Measurements from ENCODE around the gene PI4KA.
"Not testable (repeated sequence)": the region's sequence is repeated elsewhere in the genome, so short reads cannot be mapped to it uniquely, and the experiment has no call there.

Gene PI4KA

DNA sequence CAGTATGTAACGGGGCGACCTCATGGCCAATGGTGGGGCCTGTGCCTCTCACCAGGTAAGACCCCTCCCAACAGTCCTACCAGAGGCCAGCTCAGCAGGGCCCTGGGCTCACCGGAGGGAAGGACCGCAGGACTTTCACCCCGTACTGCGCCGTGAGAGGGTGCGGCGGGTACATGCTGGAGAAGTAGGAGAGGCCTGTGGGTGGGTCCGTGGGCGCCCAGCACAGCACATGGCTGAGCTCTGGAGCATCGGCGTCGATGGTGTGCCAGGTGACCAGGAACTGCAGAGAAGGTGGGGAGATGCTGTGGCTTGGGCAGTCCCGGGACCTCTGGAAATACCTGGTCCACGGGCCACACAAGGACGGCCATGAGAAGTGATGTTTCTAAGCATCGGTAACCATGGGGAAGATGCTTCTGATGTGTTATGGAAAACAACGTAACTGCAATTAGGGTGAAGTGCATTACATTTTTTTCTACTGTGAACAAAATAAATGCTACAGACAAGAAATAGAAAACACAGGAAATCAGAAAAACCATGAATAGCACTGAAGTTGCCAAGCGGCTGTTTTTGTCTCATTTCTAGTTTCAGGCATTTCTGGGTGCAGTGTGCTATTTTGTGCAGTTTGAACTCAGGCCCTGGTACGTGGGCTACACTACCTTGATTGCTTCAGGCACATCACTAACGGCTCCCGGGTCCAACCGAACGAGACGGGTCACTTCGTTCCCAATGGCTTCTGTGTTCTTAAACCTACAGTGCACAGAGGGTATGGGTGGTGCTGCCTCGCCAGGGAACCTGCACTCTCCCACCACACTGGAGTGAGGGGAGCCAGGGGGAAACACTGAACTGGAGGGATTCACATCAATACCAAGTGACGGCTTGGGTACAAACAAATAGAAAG lies 131.2 kb downstream of the PI4KA start:
- H3K27ac ChIP-seq (ENCODE audit: insufficient read depth, low read depth, low read length, poor library complexity, severe bottlenecking): no peak overlapping the region
- H3K4me3 ChIP-seq (ENCODE audit: insufficient read depth, low read depth, low read length): no peak overlapping the region
- no peaks in the 10 kb centered on the region for H3K4me1 ChIP-seq (ENCODE audit: control insufficient read depth, insufficient read depth, low read length)
- no peaks in the 10 kb centered on the region for H3K27me3 ChIP-seq (ENCODE audit: control insufficient read depth, insufficient read depth, low read length, poor library complexity, severe bottlenecking)
- H3K9me3 ChIP-seq (ENCODE audit: control insufficient read depth, low read length): no peaks in the 10 kb centered on the region
- H3K36me3 ChIP-seq (ENCODE audit: control insufficient read depth, insufficient read depth, low read length): peaks cover 13% of the 10 kb centered on the region
- WGBS, 2 experiments: 90 to 91% methylated on average over 29 of the region's 29 CpGs

DNA sequence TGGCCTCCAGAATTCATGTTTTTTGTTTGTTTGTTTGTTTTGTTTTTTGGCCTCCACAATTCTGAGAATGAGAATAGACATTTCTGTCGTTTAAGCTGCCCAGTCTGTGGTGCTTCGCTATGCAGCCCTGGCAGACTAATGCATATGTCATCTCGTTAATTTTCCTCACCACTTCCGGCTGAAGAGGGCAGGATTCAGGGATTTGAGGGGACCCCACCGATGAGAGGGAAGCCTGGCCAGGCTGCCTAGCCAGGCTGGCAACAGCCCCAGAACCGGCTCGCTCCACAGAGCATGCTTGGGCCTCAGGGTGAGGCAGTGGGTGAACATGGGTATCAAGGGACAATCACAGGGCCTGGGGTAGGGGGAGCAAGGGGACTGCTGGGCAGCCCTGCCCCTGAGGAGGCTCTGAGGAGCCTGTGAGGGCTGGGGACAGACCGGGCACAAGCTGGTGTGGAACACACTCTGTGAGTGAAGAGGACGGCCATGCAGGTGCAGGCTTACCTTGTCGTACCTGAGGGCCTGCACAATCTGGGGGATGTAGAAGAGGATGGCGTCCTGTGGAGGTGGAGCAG lies 132.5 kb downstream of the PI4KA start:
- WGBS, 2 experiments: 93 to 95% methylated on average over 11 of the region's 11 CpGs
- no peaks in the 10 kb centered on the region for H3K4me1 ChIP-seq (ENCODE audit: control insufficient read depth, insufficient read depth, low read length)
- H3K27ac ChIP-seq (ENCODE audit: insufficient read depth, low read depth, low read length, poor library complexity, severe bottlenecking): no peak overlapping the region
- peaks cover 13% of the 10 kb centered on the region for H3K36me3 ChIP-seq (ENCODE audit: control insufficient read depth, insufficient read depth, low read length)
- no peak overlapping the region for H3K4me3 ChIP-seq (ENCODE audit: insufficient read depth, low read depth, low read length)
- H3K27me3 ChIP-seq (ENCODE audit: control insufficient read depth, insufficient read depth, low read length, poor library complexity, severe bottlenecking): no peaks in the 10 kb centered on the region
- H3K9me3 ChIP-seq (ENCODE audit: control insufficient read depth, low read length): no peaks in the 10 kb centered on the region

DNA sequence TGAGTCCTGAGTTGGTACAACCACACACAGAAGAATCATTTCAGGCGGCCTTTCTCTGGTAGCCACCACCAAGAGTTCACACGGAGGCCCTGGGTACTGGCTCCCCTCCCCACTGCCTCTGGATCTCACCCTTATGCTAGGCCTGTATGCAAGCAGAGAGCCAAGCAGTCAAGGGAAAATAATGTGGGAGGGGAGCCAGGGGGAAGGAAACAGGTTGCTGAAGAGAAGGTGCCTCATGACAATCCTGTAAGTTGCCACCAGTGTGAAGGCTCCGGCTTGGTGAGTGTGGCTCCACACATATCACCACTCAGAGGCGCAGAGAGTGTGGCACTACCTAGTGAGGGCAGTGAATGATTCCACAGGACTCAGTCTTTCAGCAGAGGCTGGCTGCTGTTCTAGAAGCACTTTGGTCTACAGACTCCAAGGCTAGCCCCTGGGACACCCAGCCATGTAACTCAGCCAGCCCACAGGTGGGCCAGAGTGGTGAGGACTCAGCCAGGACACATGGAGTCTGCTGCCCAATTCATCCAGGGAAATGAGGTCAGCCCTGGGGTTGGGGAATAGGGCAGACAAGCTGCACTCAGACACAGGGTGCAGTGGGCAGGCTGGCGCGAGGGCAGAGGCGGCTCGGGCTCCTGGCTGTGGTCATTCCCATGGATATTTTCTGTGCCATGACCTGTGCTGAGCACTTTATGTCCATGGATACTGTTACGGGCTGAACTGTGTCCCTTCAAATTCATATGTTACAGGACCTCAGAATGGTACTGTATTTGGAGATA lies 133.7 kb downstream of the PI4KA start:
- Histone ChIP-seq H3K36me3 (ENCODE audit: control insufficient read depth, insufficient read depth, low read length) (peaks cover 13% of the 10 kb centered on the region), H3K4me3 (ENCODE audit: insufficient read depth, low read depth, low read length) (no peak overlapping the region), H3K27me3 (ENCODE audit: control insufficient read depth, insufficient read depth, low read length, poor library complexity, severe bottlenecking) (no peaks in the 10 kb centered on the region), H3K4me1 (ENCODE audit: control insufficient read depth, insufficient read depth, low read length) (no peaks in the 10 kb centered on the region), H3K9me3 (ENCODE audit: control insufficient read depth, low read length) (no peaks in the 10 kb centered on the region), H3K27ac (ENCODE audit: insufficient read depth, low read depth, low read length, poor library complexity, severe bottlenecking) (no peak overlapping the region)
- 95 to 97% methylated on average over 9 of the region's 9 CpGs for WGBS, 2 experiments

DNA sequence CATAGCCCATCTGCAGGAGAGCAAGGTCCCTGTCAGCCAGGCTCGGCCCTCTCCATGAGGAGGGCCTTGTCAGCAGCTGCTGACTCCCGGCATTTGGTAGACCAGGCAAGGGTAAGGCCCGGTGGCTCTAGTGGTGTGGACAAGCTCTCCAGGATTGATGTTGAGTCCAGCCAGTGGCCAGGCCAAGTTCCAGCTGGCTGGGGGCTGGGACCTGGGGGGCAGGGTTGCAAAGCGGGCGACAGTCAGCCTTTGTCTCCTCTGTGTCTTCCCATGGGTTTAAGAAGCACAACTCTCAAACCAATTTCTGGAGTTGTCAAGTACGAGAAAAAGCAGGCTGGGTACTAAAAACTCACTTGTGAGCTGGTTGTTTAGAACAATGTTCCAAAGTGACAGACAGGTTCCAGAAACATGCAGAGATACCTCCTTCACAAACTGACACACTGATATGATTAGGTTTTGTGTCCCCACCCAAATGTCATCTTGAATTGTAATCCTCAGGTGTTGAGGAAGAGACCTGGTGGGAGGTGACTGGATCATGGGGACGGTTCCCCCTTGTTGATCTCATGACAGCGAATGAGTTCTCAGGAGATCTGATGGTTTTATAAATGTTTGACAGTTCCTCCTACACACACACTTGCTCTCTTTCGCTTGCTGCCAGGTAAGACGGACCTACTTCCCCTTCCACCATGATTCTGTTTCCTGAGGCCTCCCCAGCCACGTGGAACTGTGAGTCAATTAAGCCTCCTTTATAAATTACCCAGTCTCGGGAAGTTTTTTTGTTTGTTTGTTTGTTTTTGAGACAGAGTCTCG lies 137.0 kb downstream of the PI4KA start:
- no peaks in the 10 kb centered on the region for H3K4me1 ChIP-seq (ENCODE audit: control insufficient read depth, insufficient read depth, low read length)
- H3K27me3 ChIP-seq (ENCODE audit: control insufficient read depth, insufficient read depth, low read length, poor library complexity, severe bottlenecking): no peaks in the 10 kb centered on the region
- H3K9me3 ChIP-seq (ENCODE audit: control insufficient read depth, low read length): no peaks in the 10 kb centered on the region
- no peaks in the 10 kb centered on the region for H3K36me3 ChIP-seq (ENCODE audit: control insufficient read depth, insufficient read depth, low read length)
- 91 to 93% methylated on average over 13 of the region's 13 CpGs for WGBS, 2 experiments
- H3K4me3 ChIP-seq (ENCODE audit: insufficient read depth, low read depth, low read length): no peak overlapping the region
- H3K27ac ChIP-seq (ENCODE audit: insufficient read depth, low read depth, low read length, poor library complexity, severe bottlenecking): no peak overlapping the region

DNA sequence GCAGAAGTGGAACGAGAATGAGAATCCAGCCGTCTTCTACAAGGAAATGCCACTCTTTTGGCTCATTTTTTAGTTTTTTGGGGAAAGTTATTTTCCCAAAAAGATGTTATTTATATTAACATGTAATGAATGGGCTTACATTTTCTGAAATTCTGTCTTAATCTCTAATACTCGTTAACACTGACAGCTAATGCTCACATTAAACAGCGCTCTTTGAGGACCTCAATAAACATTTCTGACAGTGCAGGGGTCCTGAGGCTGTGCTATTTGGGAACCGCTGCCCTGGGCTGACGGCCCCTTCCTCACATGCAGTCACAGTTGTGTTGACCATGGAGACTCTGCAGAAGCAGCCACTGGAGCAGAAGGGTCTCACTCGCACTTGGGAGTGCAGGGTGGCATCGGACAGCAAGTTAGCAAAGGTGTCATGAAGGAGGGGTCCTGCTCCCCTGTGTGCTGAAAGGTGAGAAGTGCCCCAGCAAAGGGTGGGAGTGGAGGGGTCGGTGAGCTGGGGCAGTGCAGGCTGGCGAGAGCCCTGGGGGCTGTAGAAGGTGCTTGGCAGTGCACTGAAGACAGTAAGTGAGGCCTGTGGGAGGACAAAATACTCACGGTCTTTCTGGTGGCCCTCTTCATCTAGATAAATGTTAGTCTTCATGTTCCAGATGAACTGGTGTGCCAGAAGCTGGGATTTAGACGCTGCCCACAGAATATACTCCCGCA lies 137.8 kb downstream of the PI4KA start:
- H3K27ac ChIP-seq (ENCODE audit: insufficient read depth, low read depth, low read length, poor library complexity, severe bottlenecking): no peak overlapping the region

DNA sequence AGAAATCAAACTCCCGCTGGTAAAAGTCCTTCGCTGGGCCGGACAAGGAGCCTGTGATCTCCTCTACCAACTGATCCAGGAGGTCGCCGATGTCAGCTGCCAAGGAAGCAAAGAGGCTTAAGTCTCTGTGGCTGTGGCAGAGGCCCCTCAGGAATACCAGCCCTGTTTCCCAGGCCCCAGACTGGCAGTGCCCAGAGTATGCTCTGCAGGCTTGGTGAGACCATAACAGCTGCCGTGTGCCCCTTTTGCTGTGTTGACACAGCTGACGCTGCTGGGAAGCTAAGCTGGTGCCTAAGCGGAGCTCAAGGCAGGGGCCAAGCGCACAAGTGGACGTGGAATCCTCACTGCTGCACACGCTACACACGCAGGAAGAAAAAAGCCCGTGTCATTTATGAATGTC lies 139.9 kb downstream of the PI4KA start:
- H3K4me1 ChIP-seq (ENCODE audit: control insufficient read depth, insufficient read depth, low read length); H3K9me3 ChIP-seq (ENCODE audit: control insufficient read depth, low read length); H3K27me3 ChIP-seq (ENCODE audit: control insufficient read depth, insufficient read depth, low read length, poor library complexity, severe bottlenecking); H3K36me3 ChIP-seq (ENCODE audit: control insufficient read depth, insufficient read depth, low read length); H3K27ac ChIP-seq (ENCODE audit: insufficient read depth, low read depth, low read length, poor library complexity, severe bottlenecking); H3K4me3 ChIP-seq (ENCODE audit: insufficient read depth, low read depth, low read length): not testable (repeated sequence)
- 97 to 98% methylated on average over 8 to 9 of the region's 13 CpGs for WGBS, 2 experiments

More for the DNA sequence above, 137.8 kb downstream of the PI4KA start:
- Histone ChIP-seq H3K36me3 (ENCODE audit: control insufficient read depth, insufficient read depth, low read length) (no peaks in the 10 kb centered on the region), H3K9me3 (ENCODE audit: control insufficient read depth, low read length) (no peaks in the 10 kb centered on the region), H3K27me3 (ENCODE audit: control insufficient read depth, insufficient read depth, low read length, poor library complexity, severe bottlenecking) (no peaks in the 10 kb centered on the region), H3K4me3 (ENCODE audit: insufficient read depth, low read depth, low read length) (no peak overlapping the region), H3K4me1 (ENCODE audit: control insufficient read depth, insufficient read depth, low read length) (no peaks in the 10 kb centered on the region)
- WGBS, 2 experiments: 94 to 95% methylated on average over 12 to 13 of the region's 13 CpGs

DNA sequence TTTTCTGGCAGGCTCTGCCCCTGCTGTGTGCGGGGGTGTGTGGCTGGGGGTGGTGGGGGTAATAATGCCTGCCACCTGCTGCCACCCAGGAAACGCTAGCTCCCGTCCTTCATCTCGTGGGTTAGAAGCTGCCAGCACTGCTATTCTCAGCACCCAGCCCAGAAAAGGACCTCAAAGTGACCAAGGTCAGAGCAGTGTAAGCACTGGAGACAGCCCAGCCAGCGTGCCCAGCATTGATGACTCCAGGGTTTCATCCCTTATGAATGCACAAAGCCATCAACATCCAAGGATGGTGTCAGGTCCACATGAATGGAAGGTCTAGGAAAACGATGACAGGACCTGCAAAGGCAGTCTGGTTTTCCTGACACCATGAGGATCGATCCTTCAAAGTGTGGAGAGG lies 140.6 kb downstream of the PI4KA start:
- 83 to 89% methylated on average over 6 of the region's 7 CpGs for WGBS, 2 experiments
- not testable (repeated sequence) for H3K9me3 ChIP-seq (ENCODE audit: control insufficient read depth, low read length); H3K4me1 ChIP-seq (ENCODE audit: control insufficient read depth, insufficient read depth, low read length); H3K27me3 ChIP-seq (ENCODE audit: control insufficient read depth, insufficient read depth, low read length, poor library complexity, severe bottlenecking); H3K36me3 ChIP-seq (ENCODE audit: control insufficient read depth, insufficient read depth, low read length); H3K27ac ChIP-seq (ENCODE audit: insufficient read depth, low read depth, low read length, poor library complexity, severe bottlenecking); H3K4me3 ChIP-seq (ENCODE audit: insufficient read depth, low read depth, low read length)

DNA sequence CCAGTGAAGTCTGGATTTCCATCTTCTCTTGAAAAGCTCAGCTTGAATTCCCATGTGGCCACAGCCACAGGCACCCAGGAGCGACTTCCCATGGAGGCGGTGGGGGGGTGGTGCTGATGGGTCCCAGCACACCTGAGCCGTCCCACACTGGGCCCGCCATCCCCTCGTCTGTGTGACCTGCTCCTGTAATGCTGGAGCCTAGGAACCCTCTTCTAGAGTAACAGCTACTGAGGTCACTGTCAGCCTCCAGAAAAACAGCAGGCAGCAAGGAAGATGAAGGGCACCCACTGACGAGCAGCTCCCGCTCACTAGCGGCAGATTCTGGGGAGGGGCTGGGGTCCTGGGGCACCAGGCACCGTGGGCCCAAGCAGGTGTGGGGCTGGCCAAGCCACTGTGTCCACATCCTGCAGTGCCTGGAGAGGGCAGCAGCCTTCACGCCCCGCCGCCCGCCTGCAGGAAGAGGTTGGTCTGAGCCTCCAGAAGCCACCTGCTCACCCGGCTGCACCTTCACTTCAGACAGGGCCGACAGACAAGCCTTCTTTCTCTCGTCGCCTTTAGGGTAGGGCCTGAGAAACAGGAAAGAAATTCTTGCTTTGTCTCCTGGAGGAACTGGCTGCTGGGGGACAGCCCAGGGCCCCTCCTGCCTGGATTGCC lies 141.3 kb downstream of the PI4KA start:
- H3K4me1 ChIP-seq (ENCODE audit: control insufficient read depth, insufficient read depth, low read length); H3K9me3 ChIP-seq (ENCODE audit: control insufficient read depth, low read length); H3K4me3 ChIP-seq (ENCODE audit: insufficient read depth, low read depth, low read length); H3K36me3 ChIP-seq (ENCODE audit: control insufficient read depth, insufficient read depth, low read length); H3K27ac ChIP-seq (ENCODE audit: insufficient read depth, low read depth, low read length, poor library complexity, severe bottlenecking); H3K27me3 ChIP-seq (ENCODE audit: control insufficient read depth, insufficient read depth, low read length, poor library complexity, severe bottlenecking): not testable (repeated sequence)
- WGBS, 2 experiments: 93 to 96% methylated on average over 14 to 17 of the region's 17 CpGs

DNA sequence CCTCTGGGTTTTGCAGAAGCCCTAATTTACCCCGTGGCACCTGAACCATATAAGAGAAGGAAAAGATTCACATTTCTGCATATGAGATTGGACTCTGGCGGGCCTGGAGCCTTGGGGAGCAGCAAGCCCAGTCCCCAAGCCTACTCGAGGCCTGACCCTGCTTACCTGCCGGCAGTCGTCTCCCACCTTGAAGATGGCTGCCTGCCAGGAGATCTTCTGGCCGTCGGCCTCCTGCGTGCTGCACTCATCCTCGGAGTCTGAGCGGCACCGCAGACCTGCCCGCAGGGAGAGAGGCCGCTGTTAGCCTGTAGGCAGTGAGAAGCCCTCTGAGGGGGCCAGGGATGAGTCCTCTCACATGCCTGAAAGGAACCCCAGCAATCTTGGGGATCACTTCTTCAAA lies 145.5 kb downstream of the PI4KA start:
- H3K27me3 ChIP-seq (ENCODE audit: control insufficient read depth, insufficient read depth, low read length, poor library complexity, severe bottlenecking); H3K27ac ChIP-seq (ENCODE audit: insufficient read depth, low read depth, low read length, poor library complexity, severe bottlenecking); H3K9me3 ChIP-seq (ENCODE audit: control insufficient read depth, low read length); H3K4me1 ChIP-seq (ENCODE audit: control insufficient read depth, insufficient read depth, low read length); H3K36me3 ChIP-seq (ENCODE audit: control insufficient read depth, insufficient read depth, low read length); H3K4me3 ChIP-seq (ENCODE audit: insufficient read depth, low read depth, low read length): not testable (repeated sequence)
- WGBS, 2 experiments: 94 to 95% methylated on average over 13 of the region's 13 CpGs
